Measurements from ENCODE around the gene GASK1B. TPM values are rescaled to one million over a fixed set of nuclear protein-coding genes. Genes with fewer than 3 reads are reported as not detected.
A peak's percentile ranks its signal among the peaks of the same experiment; 100 is the strongest.

Gene GASK1B
- total RNA-seq, 4 donors from 2014 or later, result 1.8 to 9.8 (median 7.9) TPM

DNA sequence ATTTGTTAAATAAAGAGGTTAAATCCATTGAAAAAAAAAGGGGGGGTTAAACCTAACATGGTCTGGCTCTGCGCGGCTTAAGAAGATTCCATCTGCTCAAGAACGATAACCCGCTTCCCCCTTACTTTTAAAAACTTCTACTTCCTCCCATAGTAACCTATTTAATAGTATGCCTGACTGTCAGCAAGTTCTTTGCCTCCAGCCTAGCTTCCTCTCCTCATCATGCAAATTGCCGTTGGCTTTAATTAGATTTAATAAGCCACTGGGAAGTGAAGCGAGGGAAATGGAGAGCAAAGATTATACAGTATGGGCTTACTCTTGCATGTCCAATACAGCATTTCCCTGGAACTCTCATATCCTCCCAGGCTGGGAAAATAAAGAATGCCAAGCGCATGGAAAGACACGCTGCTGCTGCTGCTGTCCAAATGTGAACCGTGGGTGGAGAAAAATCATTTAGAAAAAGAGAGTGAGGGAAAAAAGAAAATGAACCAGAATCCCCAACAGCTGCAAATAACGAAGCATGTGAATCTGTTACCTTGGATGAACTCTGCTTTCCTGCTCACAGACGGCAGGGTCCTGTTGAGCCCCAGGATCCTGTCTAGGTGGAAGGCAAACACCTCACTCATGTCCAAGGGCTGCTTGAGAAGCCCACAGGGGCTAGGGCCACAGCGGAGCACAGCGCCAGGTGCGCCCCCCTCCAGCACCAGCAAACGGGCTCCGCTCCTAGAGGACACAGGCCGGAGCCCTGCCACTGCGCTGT, 2.7 kb downstream of the GASK1B start:
- TF ChIP-seq CTCF (IDR thresholded peaks at IDR 0.05 in 4 of 5, conservative IDR thresholded peaks at IDR 0.05 in 1 of 5) (no peak), POLR2A (IDR thresholded peaks at IDR 0.05) (peak in 1 of 2 donors; percentile 5)
- in situ Hi-C loops (cut with MboI; ENCODE audit: low sequenced_read_pairs in 4 of 4), result loop anchor here (5.0 to 10.0 kb wide), 3 partner anchors 173 to 178 kb away; no protein-coding TSS in a partner anchor
- Histone ChIP-seq H3K9me3 (no peaks in the 10 kb centered on the region), H3K27me3 (no peaks in the 10 kb centered on the region), H3K4me3 (peak overlapping the region; percentile 54 to 59 (median 56)), H3K36me3 (no peaks in the 10 kb centered on the region), H3K27ac (peak overlapping the region; percentile 50 to 73 (median 68)), H3K4me1 (peaks cover 3 to 7% of the 10 kb centered on the region in 2 donors)
- DNase-seq (no peak), ATAC-seq (peak; percentile 22 to 29)
- intact Hi-C loops (cut with DNase I; ENCODE audit: low total_unique reads), result no loop called here

DNA sequence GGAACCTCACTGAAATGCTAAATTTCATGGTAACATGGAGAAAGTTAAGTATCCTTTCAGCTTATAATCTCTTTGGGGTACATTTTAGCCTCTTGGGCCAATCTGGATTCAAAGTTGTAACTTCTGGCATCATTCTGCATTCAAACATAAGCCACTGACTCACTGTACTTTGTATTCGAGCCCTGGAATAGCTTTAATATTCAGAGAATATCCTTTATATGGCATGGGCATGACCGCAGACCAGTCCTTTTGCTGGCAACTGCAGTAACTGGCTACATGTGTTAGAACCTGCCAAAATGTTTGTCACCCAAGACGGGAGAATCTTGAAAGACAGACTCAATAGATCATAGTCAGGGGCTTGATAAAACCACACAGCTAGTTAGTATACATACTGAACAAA, 3.3 kb downstream of the GASK1B start:
- in situ Hi-C loops (cut with MboI; ENCODE audit: low sequenced_read_pairs in 4 of 4), result loop anchor here in 2 of 4 donors (5.0 kb wide), 2 partner anchors 172 to 177 kb away; no protein-coding TSS in a partner anchor

DNA sequence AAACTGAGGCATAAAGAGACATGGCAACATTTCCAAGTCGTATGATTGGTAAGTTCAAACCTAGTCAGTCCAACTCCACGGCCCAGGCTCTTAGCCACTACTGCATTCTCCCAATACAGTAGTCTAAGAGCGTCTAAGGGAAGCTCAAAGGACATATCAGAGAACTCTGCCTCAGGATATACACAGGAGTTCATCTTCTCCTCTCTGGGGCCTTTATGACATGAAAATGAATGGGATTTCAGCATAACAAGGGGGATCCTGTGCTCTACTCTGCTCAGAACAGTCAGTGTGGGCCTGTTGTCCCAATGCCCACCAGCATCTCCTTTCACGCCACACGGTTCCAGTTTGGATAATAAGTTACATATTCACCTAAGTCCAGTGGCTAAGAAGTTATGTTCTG, 4.2 kb downstream of the GASK1B start:
- peak overlapping the region; percentile 50 to 73 (median 68) for H3K27ac ChIP-seq
- in situ Hi-C loops (cut with MboI; ENCODE audit: low sequenced_read_pairs in 4 of 4) (loop anchor here in 2 of 4 donors (5.0 kb wide), 2 partner anchors 171 to 176 kb away; no protein-coding TSS in a partner anchor), intact Hi-C loops (cut with DNase I; ENCODE audit: low total_unique reads) (no loop called here)
- TF ChIP-seq CTCF (IDR thresholded peaks at IDR 0.05 in 4 of 5, conservative IDR thresholded peaks at IDR 0.05 in 1 of 5) (no peak), POLR2A (IDR thresholded peaks at IDR 0.05) (no peak)
- no peaks in the 10 kb centered on the region for H3K9me3 ChIP-seq
- DNase-seq (no peak), ATAC-seq (no peak)
- no peaks in the 10 kb centered on the region for H3K27me3 ChIP-seq
- H3K4me1 ChIP-seq, result peaks cover 3 to 7% of the 10 kb centered on the region in 2 donors
- H3K4me3 ChIP-seq, result peak overlapping the region in 3 of 4 donors; percentile 54 to 59 (median 55)
- no peaks in the 10 kb centered on the region for H3K36me3 ChIP-seq

More for the DNA sequence above, 3.3 kb downstream of the GASK1B start:
- Histone ChIP-seq H3K36me3 (no peaks in the 10 kb centered on the region), H3K27me3 (no peaks in the 10 kb centered on the region), H3K9me3 (no peaks in the 10 kb centered on the region), H3K4me1 (peaks cover 3 to 7% of the 10 kb centered on the region in 2 donors), H3K27ac (peak overlapping the region; percentile 50 to 73 (median 68)), H3K4me3 (peak overlapping the region; percentile 54 to 59 (median 56))
- no peak for DNase-seq
- intact Hi-C loops (cut with DNase I; ENCODE audit: low total_unique reads), result no loop called here
- TF ChIP-seq POLR2A (IDR thresholded peaks at IDR 0.05) (no peak), CTCF (IDR thresholded peaks at IDR 0.05 in 4 of 5, conservative IDR thresholded peaks at IDR 0.05 in 1 of 5) (no peak)
- ATAC-seq, result no peak

- no peak for DNase-seq
- intact Hi-C loops (cut with DNase I; ENCODE audit: low total_unique reads) (no loop called here), in situ Hi-C loops (cut with MboI; ENCODE audit: low sequenced_read_pairs in 4 of 4) (loop anchor here in 2 of 4 donors (5.0 kb wide), 2 partner anchors 169 to 174 kb away; no protein-coding TSS in a partner anchor)
- no peak for TF ChIP-seq POLR2A (IDR thresholded peaks at IDR 0.05)
- no peak for TF ChIP-seq CTCF (IDR thresholded peaks at IDR 0.05 in 4 of 5, conservative IDR thresholded peaks at IDR 0.05 in 1 of 5)
- peaks cover 7% of the 10 kb centered on the region in 2 donors for H3K4me1 ChIP-seq
- peak overlapping the region in 1 of 4 donors; percentile 59 for H3K4me3 ChIP-seq
- H3K36me3 ChIP-seq, result no peaks in the 10 kb centered on the region
- no peak for ATAC-seq
- H3K9me3 ChIP-seq, result no peaks in the 10 kb centered on the region
- H3K27ac ChIP-seq, result peak overlapping the region in 3 of 4 donors; percentile 17 to 73 (median 67)
- no peaks in the 10 kb centered on the region for H3K27me3 ChIP-seq
These were observed 6.1 kb downstream of the GASK1B start for GRCh38 chr4:158166701-158167100.

Data from gastrocnemius medialis (tissue), 4 donors.